GM12875 (cell line): ENCODE measurements around the gene SLC35F2.
"Not testable (repeated sequence)": the region's sequence is repeated elsewhere in the genome, so short reads cannot be mapped to it uniquely, and the experiment has no call there.

Source experiments
- H3K4me3 ChIP-seq: one replicate; pipeline ENCODE4 v1.5.1; 2011; ENCODE audit warnings: low read depth, low read length, control low read depth
- CTCF ChIP-seq: IDR thresholded peaks from 2 replicates; pipeline ENCODE4 v1.5.1; 2011; ENCODE audit warnings: low read depth, mild to moderate bottlenecking, control low read depth, inconsistent platforms, low read length, moderate library complexity, borderline replicate concordance; ENCODE audit not compliant: insufficient read depth

The SLC35F2 gene

DNA sequence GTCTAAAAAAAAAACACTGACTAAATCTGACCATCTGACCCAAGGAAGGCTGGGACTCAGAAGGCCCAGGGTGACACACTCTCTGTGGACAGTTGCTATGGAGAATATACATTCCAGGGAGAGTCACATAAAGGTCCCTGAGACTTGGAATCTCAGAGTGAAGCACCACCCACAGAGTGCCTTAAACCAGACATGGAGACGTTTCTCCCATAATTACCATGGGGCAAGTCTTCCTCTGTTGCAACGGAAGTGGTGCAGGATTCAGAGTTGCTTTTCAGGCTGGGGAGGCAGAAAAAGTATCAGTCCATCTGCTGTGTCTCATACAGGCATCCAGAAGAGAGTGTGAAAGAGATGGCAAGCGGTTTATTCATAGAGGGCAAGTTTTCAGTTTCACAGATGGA lies 88.0 kb downstream of the SLC35F2 start:
- no peak for TF ChIP-seq CTCF
- H3K4me3 ChIP-seq: no peak overlapping the region

DNA sequence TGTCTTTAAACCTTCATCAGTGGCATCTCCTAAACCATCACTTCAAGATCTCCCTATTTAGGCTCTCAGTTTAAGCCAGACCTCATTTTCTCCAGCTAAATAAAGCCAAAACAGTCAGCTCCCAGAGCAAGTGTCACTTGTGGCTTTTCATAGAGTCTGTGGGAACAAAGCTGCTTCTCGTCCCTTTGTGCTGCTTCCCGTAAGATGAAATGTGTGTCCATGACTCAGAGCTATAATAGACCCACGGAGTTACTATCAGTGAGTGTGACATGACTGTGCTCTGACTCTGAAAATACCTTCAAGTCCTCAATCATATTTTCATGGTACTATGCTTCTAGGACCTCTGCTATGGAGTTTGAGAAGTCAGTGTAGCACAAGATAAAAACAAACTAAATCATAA lies 89.4 kb downstream of the SLC35F2 start:
- no peak for TF ChIP-seq CTCF
- no peak overlapping the region for H3K4me3 ChIP-seq

GRCh38 chr11:107758719-107759355 lies 99.8 kb downstream of the SLC35F2 start:
- H3K4me3 ChIP-seq: not testable (repeated sequence)

GRCh38 chr11:107757661-107758060 lies 100.9 kb downstream of the SLC35F2 start:
- no peak overlapping the region for H3K4me3 ChIP-seq
- TF ChIP-seq CTCF: peak; percentile 14; the same call in 1 of the 2 replicates

DNA sequence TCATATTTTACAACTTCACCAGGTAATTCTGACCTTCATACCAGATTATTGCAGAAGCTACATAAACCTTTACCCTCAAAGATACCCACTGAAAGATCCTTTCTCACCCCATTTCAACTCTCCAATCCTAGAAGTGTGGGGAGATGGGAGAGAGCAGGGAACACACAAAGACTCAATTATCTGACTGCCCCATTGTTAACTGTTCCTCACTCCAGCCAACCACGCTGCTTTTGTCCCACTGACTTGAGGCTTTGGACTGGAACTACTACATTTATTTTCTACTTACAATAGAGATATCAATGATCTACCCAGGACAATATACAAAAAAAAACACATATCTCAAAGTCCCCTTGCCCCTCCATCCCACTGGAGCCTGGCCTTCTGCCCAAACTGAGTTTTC lies 102.0 kb downstream of the SLC35F2 start:
- TF ChIP-seq CTCF: no peak
- no peak overlapping the region for H3K4me3 ChIP-seq

DNA sequence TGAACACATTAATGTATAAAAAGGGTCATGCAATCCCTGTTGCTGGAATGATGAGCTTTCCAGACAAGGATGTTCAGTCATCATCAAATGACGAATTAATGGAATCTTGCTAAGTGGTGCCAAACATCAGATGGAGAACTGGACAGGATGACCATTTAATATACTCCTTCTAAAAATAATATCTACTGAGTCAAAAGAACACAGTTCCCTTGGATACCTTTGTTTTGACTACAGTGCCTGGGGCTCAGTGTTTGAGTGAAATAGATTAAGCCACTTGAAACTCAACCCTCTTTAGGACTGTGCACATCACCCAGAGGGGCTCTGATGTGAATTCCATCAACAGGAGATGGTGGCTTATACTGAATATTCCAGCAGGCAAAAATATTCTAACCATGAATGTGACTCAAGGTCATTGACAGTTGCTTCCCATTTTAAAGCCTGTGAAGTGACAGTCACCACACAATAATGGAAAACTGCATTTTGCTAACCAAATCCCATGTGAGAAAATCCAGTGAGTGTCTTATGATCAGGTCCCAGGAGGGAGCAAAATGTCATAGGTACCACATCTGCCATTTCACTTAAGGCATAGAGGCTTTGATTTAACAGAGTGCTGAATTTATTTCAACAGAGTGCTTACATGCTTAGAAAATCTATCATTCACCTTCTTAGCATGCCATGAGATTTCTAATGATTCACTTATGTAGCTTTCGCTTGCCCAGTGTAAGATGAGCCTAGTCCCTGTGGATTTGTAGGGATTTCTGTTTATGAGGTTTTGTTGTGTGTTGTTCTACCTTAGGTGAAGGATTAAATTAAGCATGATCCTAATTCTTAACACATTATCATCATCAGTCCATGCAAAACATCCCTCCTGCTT lies 105.4 kb downstream of the SLC35F2 start:
- TF ChIP-seq CTCF: no peak
- H3K4me3 ChIP-seq: no peak overlapping the region

- no peak for TF ChIP-seq CTCF
- H3K4me3 ChIP-seq: no peak overlapping the region
Measured at GRCh38 chr11:107752508-107752907, 106.1 kb downstream of the SLC35F2 start.
